Endothelial cell (in vitro differentiated cells): ENCODE data around the gene NELFB. TPM values are rescaled to one million over a fixed set of nuclear protein-coding genes. Genes with fewer than 3 reads are reported as not detected.

Experiments
- DNase-seq: peaks from one replicate; pipeline ENCODE4 v3.0.0; 2021; ENCODE audit warnings: low spot score
- H3K27ac Mint-ChIP-seq: one replicate; pipeline ENCODE4 v1.8.0; 2021; ENCODE audit warnings: mixed read lengths, inconsistent platforms; ENCODE audit not compliant: unreplicated experiment
- H3K27me3 Mint-ChIP-seq: one replicate; pipeline ENCODE4 v1.8.0; 2021; ENCODE audit warnings: mild to moderate bottlenecking, moderate library complexity, mixed read lengths, inconsistent platforms; ENCODE audit not compliant: unreplicated experiment
- H3K36me3 Mint-ChIP-seq: one replicate; pipeline ENCODE4 v1.8.0; 2021; ENCODE audit warnings: mild to moderate bottlenecking, low read depth, mixed read lengths, inconsistent platforms; ENCODE audit not compliant: unreplicated experiment
- H3K4me1 Mint-ChIP-seq: one replicate; pipeline ENCODE4 v1.8.0; 2021; ENCODE audit warnings: mild to moderate bottlenecking, mixed read lengths, inconsistent platforms; ENCODE audit not compliant: unreplicated experiment
- H3K4me3 Mint-ChIP-seq: one replicate; pipeline ENCODE4 v1.8.0; 2021; ENCODE audit warnings: mild to moderate bottlenecking, mixed read lengths, inconsistent platforms; ENCODE audit not compliant: unreplicated experiment
- H3K9me3 Mint-ChIP-seq: one replicate; pipeline ENCODE4 v1.8.0; 2021; ENCODE audit warnings: mixed read lengths, inconsistent platforms; ENCODE audit not compliant: unreplicated experiment
- total RNA-seq: library from RNA; stranded (reverse); fragmentation: NEBNext Ultra II Directional; extraction: Animal tissue kit (Norgen Biotek cat#: 25700); gene quantifications from one replicate; pipeline ENCODE4 v1.2.1, GENCODE V29; 2021; ENCODE audit not compliant: unreplicated experiment
- TF ChIP-seq, protein P1 (sequence below): fragments of 200-600 bp; sonication (generic); IDR thresholded peaks from one replicate; pipeline ENCODE4 v1.5.0; 2021; ENCODE audit warnings: antibody characterized with exemption; ENCODE audit not compliant: unreplicated experiment

Gene NELFB
- total RNA-seq, 1 donor from 2014 or later: 65.6 TPM

DNA sequence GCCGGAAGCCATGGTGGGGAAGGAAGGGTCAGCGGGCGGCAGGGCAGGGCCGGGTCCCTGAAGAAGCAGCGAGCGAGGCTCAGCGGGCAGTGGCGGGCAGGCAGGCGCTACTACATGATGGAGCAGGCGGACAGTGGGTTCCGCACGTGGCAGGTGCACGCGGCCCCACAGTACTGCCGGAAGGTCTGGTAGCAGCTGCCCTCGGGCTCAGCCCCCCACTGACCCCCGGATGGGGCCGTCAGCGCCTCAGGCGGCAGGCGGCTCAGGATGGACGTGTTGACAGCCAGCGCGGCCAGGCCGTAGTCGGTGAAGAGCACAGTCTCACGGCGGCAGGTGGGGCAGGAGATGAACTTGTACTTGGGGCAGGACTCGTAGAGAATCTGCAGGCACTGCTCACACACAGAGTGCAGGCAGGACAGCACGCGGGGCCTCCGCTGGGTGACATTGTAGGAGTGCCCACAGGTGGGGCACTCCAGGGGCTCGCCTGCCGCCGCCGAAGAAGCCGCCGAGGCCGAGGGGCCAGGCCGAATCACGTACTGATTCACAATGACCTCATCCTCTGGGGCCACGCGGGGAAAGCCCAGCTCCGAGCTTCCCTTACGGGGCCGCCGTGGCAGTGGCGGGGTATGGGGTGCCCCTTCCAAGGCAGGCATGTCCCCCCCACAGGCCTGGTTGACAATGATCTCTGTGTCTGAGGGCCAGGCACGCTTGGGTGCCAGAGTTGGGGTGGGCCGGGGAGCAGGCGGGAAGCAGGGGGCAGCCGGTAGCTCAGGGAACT lies 34.6 kb upstream of the NELFB start:
- no peaks in the 10 kb centered on the region for H3K36me3 Mint-ChIP-seq
- H3K4me1 Mint-ChIP-seq: no peaks in the 10 kb centered on the region
- H3K4me3 Mint-ChIP-seq: no peak overlapping the region
- no peak overlapping the region for H3K27ac Mint-ChIP-seq
- H3K27me3 Mint-ChIP-seq: peaks cover 8% of the 10 kb centered on the region
- H3K9me3 Mint-ChIP-seq: no peaks in the 10 kb centered on the region
- TF ChIP-seq, protein P1, sequence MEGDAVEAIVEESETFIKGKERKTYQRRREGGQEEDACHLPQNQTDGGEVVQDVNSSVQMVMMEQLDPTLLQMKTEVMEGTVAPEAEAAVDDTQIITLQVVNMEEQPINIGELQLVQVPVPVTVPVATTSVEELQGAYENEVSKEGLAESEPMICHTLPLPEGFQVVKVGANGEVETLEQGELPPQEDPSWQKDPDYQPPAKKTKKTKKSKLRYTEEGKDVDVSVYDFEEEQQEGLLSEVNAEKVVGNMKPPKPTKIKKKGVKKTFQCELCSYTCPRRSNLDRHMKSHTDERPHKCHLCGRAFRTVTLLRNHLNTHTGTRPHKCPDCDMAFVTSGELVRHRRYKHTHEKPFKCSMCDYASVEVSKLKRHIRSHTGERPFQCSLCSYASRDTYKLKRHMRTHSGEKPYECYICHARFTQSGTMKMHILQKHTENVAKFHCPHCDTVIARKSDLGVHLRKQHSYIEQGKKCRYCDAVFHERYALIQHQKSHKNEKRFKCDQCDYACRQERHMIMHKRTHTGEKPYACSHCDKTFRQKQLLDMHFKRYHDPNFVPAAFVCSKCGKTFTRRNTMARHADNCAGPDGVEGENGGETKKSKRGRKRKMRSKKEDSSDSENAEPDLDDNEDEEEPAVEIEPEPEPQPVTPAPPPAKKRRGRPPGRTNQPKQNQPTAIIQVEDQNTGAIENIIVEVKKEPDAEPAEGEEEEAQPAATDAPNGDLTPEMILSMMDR: no peak
- DNase-seq: no peak

DNA sequence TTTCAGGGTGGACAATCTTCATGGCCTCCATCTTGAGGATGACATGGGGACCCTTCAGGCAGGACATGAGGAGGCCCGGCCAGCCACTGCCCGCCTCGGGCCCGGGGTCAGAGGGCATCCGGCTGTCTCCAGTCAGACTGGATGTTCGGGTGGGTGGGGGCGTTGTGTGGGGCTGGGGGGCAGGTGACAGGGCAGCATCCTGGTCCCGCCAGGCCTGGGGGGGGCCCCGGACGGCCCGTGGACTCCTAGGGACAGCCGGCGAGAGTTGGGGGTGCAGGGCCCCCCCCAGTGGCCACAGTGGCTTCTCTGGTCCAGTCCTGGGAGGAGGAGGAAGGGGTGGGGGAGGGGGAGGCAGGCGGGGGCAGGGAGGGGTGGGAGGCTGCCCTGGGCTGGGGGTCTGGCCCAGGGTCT lies 34.0 kb upstream of the NELFB start:
- H3K4me1 Mint-ChIP-seq: no peaks in the 10 kb centered on the region
- no peak overlapping the region for H3K27ac Mint-ChIP-seq
- peaks cover 8% of the 10 kb centered on the region for H3K27me3 Mint-ChIP-seq
- no peak for DNase-seq
- no peaks in the 10 kb centered on the region for H3K9me3 Mint-ChIP-seq
- no peaks in the 10 kb centered on the region for H3K36me3 Mint-ChIP-seq
- TF ChIP-seq, protein P1: no peak
- H3K4me3 Mint-ChIP-seq: no peak overlapping the region

DNA sequence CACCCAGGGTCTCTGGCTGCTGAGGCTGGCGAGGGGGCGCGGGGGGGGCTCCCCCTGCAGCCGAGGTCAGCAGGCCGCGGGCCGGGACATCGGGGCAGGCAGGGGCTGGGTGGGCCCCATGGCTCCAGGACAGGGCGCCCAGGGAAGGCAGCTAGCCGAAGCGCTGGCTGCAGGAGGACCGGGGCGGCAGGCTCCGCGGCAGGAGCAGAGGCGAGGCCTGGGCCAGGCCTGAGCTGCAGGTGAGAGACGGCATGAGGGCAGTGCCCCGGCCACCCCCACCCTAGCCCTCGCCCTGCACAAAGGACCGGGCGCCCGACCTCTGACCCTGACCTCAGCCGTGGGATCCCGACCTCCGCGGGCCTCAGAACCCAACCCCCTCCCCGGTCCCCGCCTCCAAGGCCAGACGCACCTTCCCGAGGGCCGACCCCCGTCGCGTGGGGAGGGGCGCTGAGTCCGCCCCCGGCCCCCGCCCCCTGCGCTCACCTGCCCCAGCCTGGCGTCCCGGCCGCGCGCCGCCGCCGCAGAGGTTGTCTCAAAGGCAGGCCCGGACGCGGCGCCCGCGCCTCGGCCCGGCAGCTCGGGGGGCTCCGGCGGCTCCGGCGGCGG lies 33.5 kb upstream of the NELFB start:
- Mint-ChIP-seq H3K27me3 (peaks cover 12% of the 10 kb centered on the region), H3K4me1 (no peaks in the 10 kb centered on the region), H3K27ac (no peak overlapping the region), H3K9me3 (no peaks in the 10 kb centered on the region), H3K4me3 (no peak overlapping the region), H3K36me3 (no peaks in the 10 kb centered on the region)
- TF ChIP-seq, protein P1: no peak
- DNase-seq: no peak

DNA sequence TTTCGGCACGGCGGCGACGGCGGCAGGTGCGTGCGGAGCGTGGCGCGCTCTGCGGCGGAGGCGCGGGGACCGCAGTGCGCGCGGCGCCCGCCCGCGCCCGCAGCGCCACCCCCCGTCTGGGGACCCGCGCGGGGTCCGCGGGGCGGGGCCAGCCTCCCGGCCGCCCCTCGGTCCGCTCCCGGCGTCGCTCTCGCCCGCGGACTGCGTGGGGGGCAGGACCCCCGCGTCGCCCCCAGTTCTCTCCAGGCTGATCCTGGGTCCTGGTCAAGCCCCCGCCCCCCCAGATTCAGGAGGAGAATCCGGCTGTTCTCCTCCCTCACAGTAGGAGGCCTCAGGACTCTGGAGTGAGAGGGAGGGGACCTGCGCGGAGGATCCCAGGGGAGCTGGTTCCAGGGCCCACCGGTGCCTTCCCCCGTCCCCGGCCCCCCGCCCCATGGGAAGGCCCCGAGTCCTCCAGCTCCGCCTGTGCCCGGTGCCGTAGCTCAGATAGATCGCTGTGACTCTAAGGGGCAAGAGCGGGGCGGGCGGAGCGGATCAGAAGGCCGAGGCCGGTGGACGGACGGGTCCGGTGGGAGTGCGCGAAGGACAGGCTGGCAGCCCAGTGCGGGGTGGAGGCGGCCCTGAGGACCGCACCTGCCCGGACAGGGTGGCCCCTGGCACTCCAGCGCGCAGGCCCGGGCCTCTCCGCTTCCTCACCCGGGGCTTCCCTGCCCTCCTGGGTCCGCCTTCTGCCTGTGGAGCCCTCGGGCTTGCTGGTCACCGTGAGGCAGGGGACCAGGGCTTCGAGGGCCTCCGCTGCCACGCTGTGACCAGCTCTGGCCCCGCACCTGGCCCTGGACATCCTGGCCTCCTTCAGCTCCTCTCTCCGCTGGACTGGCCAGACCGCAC lies 32.7 kb upstream of the NELFB start, which contains the start of gene RNF208:
TSS of gene RNF208 (minus strand) at position 51 of the 888 bp plus-strand sequence. CDS start 1,028 bp downstream, outside the sequence.
- peak within 1 kb of the TSS; percentile 82 for H3K4me3 Mint-ChIP-seq
- H3K27ac Mint-ChIP-seq: no peak within 1 kb of the TSS

More for the DNA sequence above, 32.7 kb upstream of the NELFB start, which contains the start of gene RNF208:
- Mint-ChIP-seq H3K4me1 (no peaks in the 10 kb centered on the region), H3K9me3 (no peaks in the 10 kb centered on the region), H3K36me3 (no peaks in the 10 kb centered on the region), H3K27me3 (peaks cover 11% of the 10 kb centered on the region)
- TF ChIP-seq, protein P1: no peak
- DNase-seq: no peak
